Neutrophil (primary cell): ENCODE data around the gene ASB18.

Source experiments
- H3K27ac ChIP-seq: fragments of 200-600 bp; sonication (generic); 2 replicates; pipeline ENCODE4 v1.5.1; 2016; ENCODE audit warnings: mild to moderate bottlenecking, moderate library complexity
- H3K27me3 ChIP-seq: fragments of 200-600 bp; sonication (generic); 2 replicates; pipeline ENCODE4 v1.6.0; 2016; ENCODE audit warnings: mild to moderate bottlenecking
- H3K36me3 ChIP-seq: fragments of 200-600 bp; sonication (generic); 2 replicates; pipeline ENCODE4 v1.5.1; 2017
- H3K4me1 ChIP-seq, 2 experiments: fragments of 200-600 bp in 1 of 2; sonication (generic) in 1 of 2; 1 replicate in 1 of 2; 2 replicates in 1 of 2; pipeline versions ENCODE4 v1.5.1 to v1.6.1; 2013 to 2016; ENCODE audit warnings: low read depth in 1 of 2, low read length in 1 of 2, mild to moderate bottlenecking in 1 of 2, moderate library complexity in 1 of 2; ENCODE audit not compliant: control insufficient read depth in 1 of 2, insufficient read depth in 1 of 2
- H3K4me3 ChIP-seq, 2 experiments: fragments of 200-600 bp in 1 of 2; sonication (generic) in 1 of 2; 1 replicate in 1 of 2; 2 replicates in 1 of 2; pipeline ENCODE4 v1.5.1; 2013 to 2016; ENCODE audit warnings: low read depth in 1 of 2, low read length in 1 of 2, mild to moderate bottlenecking in 1 of 2, moderate library complexity in 1 of 2
- H3K9me3 ChIP-seq: fragments of 200-600 bp; sonication (generic); 2 replicates; pipeline ENCODE4 v1.5.1; 2016
- CTCF ChIP-seq: fragments of 200-600 bp; sonication (generic); IDR thresholded peaks from 2 replicates; pipeline ENCODE4 v1.5.1; 2016; ENCODE audit warnings: antibody characterized with exemption

Gene ASB18

GRCh38 chr2:236264256-236264655, at the start of gene ASB18:
TSS of gene ASB18 (minus strand) at chr2:236264406. CDS start at chr2:236264345, 61 bp downstream.
- Histone ChIP-seq H3K27me3 (no peaks in the 10 kb centered on the region), H3K36me3 (no peaks in the 10 kb centered on the region), H3K4me3 (no peak within 1 kb of the TSS), H3K27ac (no peak within 1 kb of the TSS), H3K9me3 (peaks cover 1% of the 10 kb centered on the region), H3K4me1 (no peaks in the 10 kb centered on the region)
- no peak for TF ChIP-seq CTCF

GRCh38 chr2:236311286-236311685, 47.1 kb upstream of the ASB18 start:
- Histone ChIP-seq H3K9me3 (peaks cover 4% of the 10 kb centered on the region), H3K4me3 (no peak overlapping the region), H3K4me1 (no peaks in the 10 kb centered on the region), H3K27ac (no peak overlapping the region), H3K36me3 (no peaks in the 10 kb centered on the region), H3K27me3 (no peaks in the 10 kb centered on the region)
- no peak for TF ChIP-seq CTCF

- no peak overlapping the region for H3K4me3 ChIP-seq
- H3K27ac ChIP-seq: no peak overlapping the region
- no peaks in the 10 kb centered on the region for H3K36me3 ChIP-seq
- no peaks in the 10 kb centered on the region for H3K27me3 ChIP-seq
- no peak for TF ChIP-seq CTCF
- H3K4me1 ChIP-seq: no peaks in the 10 kb centered on the region
- H3K9me3 ChIP-seq: peaks cover 4% of the 10 kb centered on the region
Observed at GRCh38 chr2:236309669-236310029, 45.4 kb upstream of the ASB18 start.

- H3K36me3 ChIP-seq: no peaks in the 10 kb centered on the region
- no peaks in the 10 kb centered on the region for H3K27me3 ChIP-seq
- H3K27ac ChIP-seq: no peak overlapping the region
- no peak overlapping the region for H3K4me3 ChIP-seq
- H3K9me3 ChIP-seq: peaks cover 4% of the 10 kb centered on the region
- no peaks in the 10 kb centered on the region for H3K4me1 ChIP-seq
- no peak for TF ChIP-seq CTCF
Observed at GRCh38 chr2:236308855-236309668, 44.9 kb upstream of the ASB18 start.

- Histone ChIP-seq H3K27me3 (no peaks in the 10 kb centered on the region), H3K36me3 (no peaks in the 10 kb centered on the region)
Observed at GRCh38 chr2:236307641-236308040, 43.4 kb upstream of the ASB18 start.

More at GRCh38 chr2:236307641-236308040, 43.4 kb upstream of the ASB18 start:
- no peak overlapping the region for H3K4me3 ChIP-seq
- no peaks in the 10 kb centered on the region for H3K4me1 ChIP-seq
- H3K9me3 ChIP-seq: no peaks in the 10 kb centered on the region
- no peak overlapping the region for H3K27ac ChIP-seq
- no peak for TF ChIP-seq CTCF
